ENCODE measurements around the gene FN3KRP.

- TF ChIP-seq CTCF (conservative IDR thresholded peaks at IDR 0.05; ENCODE audit: low read depth, low read length) (no peak), EZH2 (IDR thresholded peaks at IDR 0.05; ENCODE audit: borderline replicate concordance, low read depth, low read length, poor library complexity, severe bottlenecking) (no peak)
Measured at GRCh38 chr17:82678265-82678891, 38.1 kb upstream of the FN3KRP start.
